Renal pelvis (tissue), 4 donors: Measurements from ENCODE around the gene CBY1. TPM values are rescaled to one million over a fixed set of nuclear protein-coding genes. Genes with fewer than 3 reads are reported as not detected.
A peak's percentile ranks its signal among the peaks of the same experiment; 100 is the strongest.

ENCODE experiments used
- DNase-seq: peaks from one replicate; pipeline ENCODE4 v3.0.0-alpha.2; 2013
- polyA plus RNA-seq, 3 donors: library from polyadenylated mRNA; unstranded; fragments of 120-200 nt; gene quantifications; one replicate each; pipeline ENCODE4 v1.2.1, GENCODE V29; 2013; ENCODE audit not compliant: insufficient read length in 3 of 3

CBY1 gene
- polyA plus RNA-seq, 3 donors, result 59.7 to 62.5 (median 61.9) TPM

- DNase-seq, result no peak
Measured at GRCh38 chr22:38698407-38699094, 42.1 kb downstream of the CBY1 start.

GRCh38 chr22:38699143-38699542, 42.7 kb downstream of the CBY1 start:
- no peak for DNase-seq

DNA sequence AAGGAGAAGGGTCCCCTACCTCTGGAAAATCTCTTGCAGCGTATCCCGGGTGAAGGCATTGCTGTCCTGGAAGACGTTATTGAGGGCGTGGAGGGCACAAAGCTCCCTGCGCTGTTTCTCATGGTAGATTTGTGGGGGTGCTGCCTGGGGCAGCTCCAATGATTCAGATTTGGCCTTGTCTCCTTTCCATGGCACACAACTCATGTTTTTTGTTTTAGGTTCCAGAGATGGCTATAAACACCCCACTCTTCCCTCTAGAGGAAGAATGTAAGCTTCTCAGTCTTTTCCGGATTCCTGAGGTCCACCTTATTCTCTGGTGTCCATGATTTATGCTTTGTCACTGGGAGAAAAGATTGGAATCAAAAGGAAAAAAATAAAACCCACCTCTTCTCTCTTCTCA, 43.3 kb downstream of the CBY1 start:
- no peak for DNase-seq

- DNase-seq, result no peak
Measured at GRCh38 chr22:38700270-38700788, 43.9 kb downstream of the CBY1 start.

GRCh38 chr22:38700789-38701628, 44.6 kb downstream of the CBY1 start, which contains the start of gene JOSD1:
Gene JOSD1, minus strand, starts transcription at chr22:38700943. Its CDS starts 956 bp downstream, at chr22:38699987.
- peak; percentile 93 for DNase-seq

GRCh38 chr22:38704654-38705234, 48.3 kb downstream of the CBY1 start:
- no peak for DNase-seq

- DNase-seq, result peak; percentile 100
Measured at GRCh38 chr22:38705235-38706100, 49.0 kb downstream of the CBY1 start, which contains the start of gene GTPBP1. Gene GTPBP1, plus strand, starts transcription at chr22:38705944. Its CDS starts 12 bp downstream, at chr22:38705956.

DNA sequence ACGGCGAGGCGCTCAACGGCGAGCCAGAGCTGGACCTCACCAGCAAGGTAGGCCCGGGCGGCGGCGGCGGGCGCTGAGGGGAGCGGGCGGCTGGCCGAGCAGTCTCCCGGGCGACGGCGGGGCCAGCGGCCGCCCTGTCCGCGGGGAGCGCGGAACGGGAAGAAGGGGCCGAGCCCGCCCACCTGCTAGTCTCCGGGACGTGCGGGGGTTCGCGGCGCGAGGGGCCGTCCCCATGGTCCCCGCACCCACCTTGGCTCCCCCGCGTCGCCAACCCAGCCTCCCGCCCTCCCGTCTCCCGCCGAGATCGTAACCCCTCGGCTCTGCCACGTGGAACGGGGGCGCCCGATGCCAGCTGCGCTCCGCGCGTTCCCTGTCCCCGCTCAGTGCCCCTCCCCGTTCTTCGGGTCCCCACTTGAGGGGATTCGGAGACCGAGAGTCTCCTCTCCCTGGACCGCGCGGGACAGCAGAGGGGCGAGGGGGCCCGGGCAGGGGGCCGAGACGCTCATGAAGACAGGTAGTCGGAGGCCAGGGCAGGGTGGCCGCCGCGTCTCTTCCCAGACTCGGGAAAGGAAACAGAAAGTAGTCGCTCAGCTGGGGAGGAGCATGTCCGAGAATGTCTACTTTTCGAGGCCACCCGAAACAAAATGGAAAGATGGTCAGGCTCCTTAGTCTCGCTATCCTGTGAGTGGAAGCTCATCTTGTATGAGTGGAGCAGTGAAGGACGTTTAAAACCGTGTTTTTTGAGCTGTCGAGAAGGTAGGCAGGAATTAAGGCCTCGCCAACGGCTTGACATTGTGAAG, 49.9 kb downstream of the CBY1 start:
- no peak for DNase-seq

DNA sequence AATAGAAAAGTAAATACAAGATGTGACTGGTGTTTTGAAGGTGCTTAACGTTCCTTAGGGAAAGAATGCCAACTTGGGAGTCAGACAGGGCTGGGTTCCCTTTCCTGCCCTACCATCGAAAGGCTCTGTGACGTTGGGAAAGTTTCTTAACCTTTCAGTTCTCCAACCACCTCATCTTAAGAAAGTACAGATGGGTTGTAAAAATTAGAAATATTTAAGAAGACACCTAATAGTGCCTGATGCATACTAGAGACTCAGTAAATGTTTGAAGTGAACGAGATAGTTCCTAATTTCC, 50.4 kb downstream of the CBY1 start:
- no peak for DNase-seq

DNA sequence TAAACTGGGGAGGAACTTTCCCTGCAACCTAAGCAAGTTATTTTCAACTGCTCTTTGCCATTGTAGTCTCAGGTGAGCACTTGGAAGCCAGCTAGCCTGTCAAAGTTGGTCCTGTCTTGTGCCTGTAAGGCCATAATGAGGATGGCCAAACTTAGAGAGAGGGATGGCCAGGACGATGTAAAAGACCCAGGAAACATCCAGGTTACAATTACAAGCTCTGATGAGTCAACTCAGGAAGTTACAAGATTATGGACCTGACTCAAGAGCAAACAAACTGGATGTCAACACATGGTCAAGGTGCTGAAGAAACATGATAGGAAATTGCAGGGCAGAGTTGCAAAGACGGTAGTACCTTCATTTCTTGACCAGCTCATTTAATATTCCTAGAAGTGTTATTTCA, 50.9 kb downstream of the CBY1 start:
- no peak for DNase-seq

DNA sequence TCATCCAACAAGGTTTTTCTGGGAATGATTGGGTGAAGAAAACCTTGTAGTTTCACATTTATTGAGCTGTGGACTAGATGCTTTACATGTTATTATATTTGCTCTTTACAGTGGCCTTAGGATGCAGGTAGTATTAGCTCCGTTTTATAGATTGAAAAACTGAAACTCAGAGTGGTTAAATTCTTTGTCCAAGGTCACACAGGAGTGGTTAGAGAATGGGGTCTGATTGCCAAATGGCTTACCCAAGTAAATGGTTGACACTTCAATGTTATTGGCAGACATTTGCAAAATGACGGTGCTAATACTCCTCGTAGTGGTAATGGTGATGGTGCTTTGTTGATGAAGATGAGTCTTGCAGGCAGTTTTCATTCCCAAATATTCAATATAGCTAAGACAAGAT, 51.5 kb downstream of the CBY1 start:
- DNase-seq, result no peak

GRCh38 chr22:38709306-38709705, 52.9 kb downstream of the CBY1 start:
- no peak for DNase-seq

GRCh38 chr22:38710351-38710750, 53.9 kb downstream of the CBY1 start:
- DNase-seq, result no peak

DNA sequence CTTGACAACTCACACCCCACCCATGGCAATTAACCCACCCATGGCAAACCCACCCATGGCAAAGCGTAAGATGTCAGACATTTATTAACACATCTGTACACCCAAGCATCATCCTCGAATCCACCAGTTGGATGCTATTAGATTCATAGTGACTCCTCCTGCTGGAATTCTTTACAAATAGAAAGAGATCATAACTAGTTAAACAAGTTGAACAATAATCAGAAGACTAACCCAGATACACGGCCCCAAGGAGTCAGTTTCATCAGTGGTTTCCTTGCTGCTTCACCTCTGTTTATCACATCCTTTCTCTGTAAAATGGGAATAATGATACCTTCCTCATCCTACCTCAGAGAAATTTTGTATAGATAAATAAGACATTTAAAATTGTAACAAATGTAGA, 54.4 kb downstream of the CBY1 start:
- no peak for DNase-seq

- peak; percentile 64 for DNase-seq
Measured at GRCh38 chr22:38712486-38713207, 56.2 kb downstream of the CBY1 start.

- no peak for DNase-seq
Measured at GRCh38 chr22:38713921-38714320, 57.5 kb downstream of the CBY1 start.

DNA sequence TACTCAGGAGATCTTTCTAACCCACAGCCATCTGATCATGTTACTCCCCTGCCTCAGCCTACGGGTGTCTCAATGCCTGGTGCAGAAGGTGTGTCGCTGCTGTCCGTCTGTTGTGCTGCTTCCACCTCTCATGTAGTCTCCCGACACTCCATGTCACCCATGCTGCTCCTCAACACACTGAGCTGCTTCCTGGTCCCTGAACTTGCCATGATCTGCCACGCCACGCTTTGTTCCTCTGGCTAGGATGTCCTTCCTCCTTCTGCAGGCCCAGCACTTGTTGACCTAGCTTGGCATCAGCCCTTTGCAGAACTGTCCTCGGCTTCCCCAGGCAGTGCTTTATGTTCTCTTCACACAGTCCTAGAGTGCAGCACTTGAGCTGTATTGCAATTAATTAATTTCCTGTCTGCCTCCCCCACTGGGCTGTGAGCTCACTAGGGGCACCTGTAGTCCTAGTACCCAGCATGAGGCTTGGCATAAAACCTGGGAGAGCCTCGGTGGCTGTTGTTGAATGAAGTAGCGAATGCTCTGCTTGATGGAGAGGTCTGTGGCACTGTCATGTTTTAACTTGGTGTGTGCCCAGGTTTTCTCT, 58.8 kb downstream of the CBY1 start:
- DNase-seq, result no peak

GRCh38 chr22:38715852-38716251, 59.4 kb downstream of the CBY1 start:
- DNase-seq, result no peak

DNA sequence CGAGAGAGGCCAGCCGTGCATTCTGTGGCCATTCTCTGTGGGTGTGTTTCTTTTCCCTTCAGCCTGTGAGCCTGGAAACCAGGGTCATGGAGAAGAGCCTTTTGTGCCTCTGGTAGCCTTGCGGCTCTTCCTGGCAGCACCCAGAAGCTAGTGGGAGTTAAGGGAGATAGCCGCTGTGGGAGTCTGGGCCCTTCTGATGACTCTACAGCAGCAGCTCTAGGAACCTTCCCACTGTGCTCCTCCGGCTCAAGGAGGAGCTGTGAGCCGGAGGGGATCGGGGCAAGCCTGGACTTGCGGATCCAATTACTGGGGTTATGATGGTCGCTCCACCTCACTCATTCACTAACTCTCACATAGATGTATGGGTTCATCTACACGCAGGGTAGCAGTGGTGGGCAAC, 59.8 kb downstream of the CBY1 start:
- DNase-seq, result no peak

DNA sequence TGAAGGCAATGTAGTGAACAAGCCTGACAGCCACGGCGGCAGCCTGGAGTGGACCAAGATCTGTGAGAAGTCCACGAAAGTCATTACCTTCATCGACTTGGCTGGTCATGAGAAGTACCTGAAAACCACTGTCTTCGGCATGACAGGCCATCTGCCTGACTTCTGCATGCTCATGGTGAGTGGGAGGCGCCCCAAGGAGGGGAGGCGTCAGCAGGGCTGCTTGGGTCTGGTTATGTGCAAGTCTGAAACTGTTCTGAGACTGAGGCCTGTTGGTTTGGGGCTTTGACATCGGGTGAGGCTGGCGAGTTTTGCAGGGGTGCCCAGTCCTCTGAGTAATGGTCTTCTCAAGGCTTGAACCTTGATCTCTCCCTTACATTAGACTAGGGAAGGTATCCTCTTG, 60.4 kb downstream of the CBY1 start:
- DNase-seq, result no peak
